SK-N-SH (cell line): ENCODE results near the gene PRKCQ. TPM values are rescaled to one million over a fixed set of nuclear protein-coding genes. Genes with fewer than 3 reads are reported as not detected.

Experiments
- CTCF ChIA-PET: fragments of 300-600, 350-600 bp; formaldehyde crosslinking; extraction: SDS; loops from one replicate; lab custom pipeline; 2021; lab: Yijun Ruan, JAX
- POLR2A ChIA-PET: fragments of 350-600 bp; sonication (Branson Sonifier 250); formaldehyde crosslinking; extraction: SDS; loops from one replicate; lab custom pipeline; 2020; ENCODE audit warnings: antibody characterized with exemption, inconsistent platforms; lab: Yijun Ruan, JAX
- DNase-seq: peaks from one replicate; pipeline ENCODE4 v3.0.0; 2012
- H2AFZ ChIP-seq: fragments of 200-600 bp; sonication (generic); 2 replicates; pipeline ENCODE4 v1.8.1; 2016; ENCODE audit warnings: antibody characterized with exemption, mild to moderate bottlenecking, low read depth
- H3F3A ChIP-seq: fragments of 200-600 bp; sonication (generic); replicated peaks from 2 replicates; pipeline ENCODE3; 2016; ENCODE audit warnings: antibody characterized with exemption, mild to moderate bottlenecking; ENCODE audit not compliant: insufficient read depth
- H3K27ac ChIP-seq, 2 experiments: fragments of 200-500 bp in 1 of 2; fragments of 200-600 bp in 1 of 2; sonication (Bioruptor generic) in 1 of 2; sonication (generic), shearing (Covaris generic) in 1 of 2; 2 replicates each; pipeline versions ENCODE4 v1.5.1 to v1.6.1; 2014 to 2016; ENCODE audit warnings: low read depth in 2 of 2, inconsistent platforms in 1 of 2, low read length in 1 of 2, mild to moderate bottlenecking in 1 of 2, mixed read lengths in 1 of 2
- H3K27me3 ChIP-seq: fragments of 200-600 bp; sonication (generic), shearing (Covaris generic); 2 replicates; pipeline ENCODE4 v1.6.1; 2016; ENCODE audit warnings: mixed run types; ENCODE audit not compliant: insufficient read depth
- H3K36me3 ChIP-seq, 2 experiments: fragments of 200-500 bp in 1 of 2; fragments of 200-600 bp in 1 of 2; sonication (Bioruptor generic) in 1 of 2; sonication (generic) in 1 of 2; replicated peaks in 1 of 2; 2 replicates each; pipeline versions ENCODE3 to v1.5.1; 2014 to 2016; ENCODE audit warnings: low read length in 1 of 2, mild to moderate bottlenecking in 1 of 2; ENCODE audit not compliant: insufficient read depth in 2 of 2, control insufficient read depth in 1 of 2
- H3K4me1 ChIP-seq, 2 experiments: fragments of 200-500 bp in 1 of 2; fragments of 200-600 bp in 1 of 2; sonication (Bioruptor generic) in 1 of 2; sonication (generic), shearing (Covaris generic) in 1 of 2; 2 replicates each; pipeline versions ENCODE4 v1.5.1 to v1.6.1; 2014 to 2016; ENCODE audit warnings: low read depth in 1 of 2, low read length in 1 of 2, mixed run types in 1 of 2; ENCODE audit not compliant: insufficient read depth in 2 of 2, control insufficient read depth in 1 of 2
- H3K4me2 ChIP-seq: fragments of 200-600 bp; sonication (generic), shearing (Covaris generic); 2 replicates; pipeline ENCODE4 v1.6.1; 2017; ENCODE audit warnings: mixed run types
- H3K4me3 ChIP-seq, 2 experiments: fragments of 200-500 bp in 1 of 2; fragments of 200-600 bp in 1 of 2; sonication (Bioruptor generic) in 1 of 2; sonication (generic), shearing (Covaris generic) in 1 of 2; 2 replicates each; pipeline versions ENCODE4 v1.5.1 to v1.8.1; 2014 to 2016; ENCODE audit warnings: low read depth in 2 of 2, inconsistent platforms in 1 of 2, low read length in 1 of 2, mild to moderate bottlenecking in 1 of 2, mixed read lengths in 1 of 2, moderate library complexity in 1 of 2
- H3K79me2 ChIP-seq: fragments of 200-600 bp; sonication (generic); 2 replicates; pipeline ENCODE4 v1.8.1; 2017; ENCODE audit warnings: mild to moderate bottlenecking; ENCODE audit not compliant: insufficient read depth
- H3K9ac ChIP-seq: fragments of 200-600 bp; sonication (generic); 2 replicates; pipeline ENCODE4 v1.6.1; 2017; ENCODE audit warnings: mixed run types
- H3K9me2 ChIP-seq: fragments of 200-600 bp; sonication (generic); 2 replicates; pipeline ENCODE4 v1.6.1; 2017; ENCODE audit warnings: mixed run types
- H3K9me3 ChIP-seq: fragments of 200-600 bp; sonication (generic); 2 replicates; pipeline ENCODE4 v1.6.1; 2017; ENCODE audit warnings: mixed run types, mild to moderate bottlenecking, moderate library complexity
- H4K20me1 ChIP-seq: fragments of 200-600 bp; sonication (generic); 2 replicates; pipeline ENCODE4 v1.6.1; 2017; ENCODE audit warnings: mild to moderate bottlenecking, mixed run types; ENCODE audit not compliant: insufficient read depth
- EZH2phosphoT487 ChIP-seq: fragments of 200-600 bp; sonication (generic); IDR thresholded peaks from 2 replicates; pipeline ENCODE4 v1.6.1; 2017; ENCODE audit warnings: low read depth, mixed run types, mild to moderate bottlenecking, antibody characterized with exemption, moderate library complexity, borderline replicate concordance
- FOSL2 ChIP-seq: IDR thresholded peaks from 2 replicates; pipeline ENCODE4 v1.4.0; 2012; ENCODE audit warnings: low read depth, mild to moderate bottlenecking, moderate library complexity, borderline replicate concordance
- FOXM1 ChIP-seq: IDR thresholded peaks from 2 replicates; pipeline ENCODE4 v1.4.0; 2012; ENCODE audit warnings: low read depth, mild to moderate bottlenecking
- GABPA ChIP-seq: IDR thresholded peaks from 2 replicates; pipeline ENCODE4 v1.4.0; 2012; ENCODE audit warnings: low read depth, mild to moderate bottlenecking
- MAX ChIP-seq: IDR thresholded peaks from 2 replicates; pipeline ENCODE4 v1.4.0; 2012; ENCODE audit warnings: low read depth
- MEF2A ChIP-seq: IDR thresholded peaks from 2 replicates; pipeline ENCODE4 v1.4.0; 2012; ENCODE audit warnings: low read depth, borderline replicate concordance
- NFIC ChIP-seq: IDR thresholded peaks from 2 replicates; pipeline ENCODE4 v1.4.0; 2012; ENCODE audit warnings: borderline replicate concordance
- POLR2AphosphoS5 ChIP-seq: IDR thresholded peaks from 2 replicates; pipeline ENCODE4 v1.6.1; 2012; ENCODE audit warnings: low read depth, low read length
- RFX5 ChIP-seq: IDR thresholded peaks from 2 replicates; pipeline ENCODE4 v1.6.1; 2012; ENCODE audit warnings: mild to moderate bottlenecking, improper control_type of control experiment, low read length
- RXRA ChIP-seq: IDR thresholded peaks from 2 replicates; pipeline ENCODE4 v1.4.0; 2012; ENCODE audit warnings: low read depth, mild to moderate bottlenecking, borderline replicate concordance
- SIN3A ChIP-seq: IDR thresholded peaks from 2 replicates; pipeline ENCODE4 v1.6.1; 2012; ENCODE audit warnings: low read depth, mild to moderate bottlenecking, low read length, moderate library complexity, borderline replicate concordance
- TEAD4 ChIP-seq: IDR thresholded peaks from 2 replicates; pipeline ENCODE4 v1.4.0; 2012; ENCODE audit warnings: mild to moderate bottlenecking, borderline replicate concordance; ENCODE audit not compliant: insufficient read depth
- YY1 ChIP-seq: IDR thresholded peaks from 2 replicates; pipeline ENCODE4 v1.4.0; 2012; ENCODE audit warnings: low read depth, mild to moderate bottlenecking
- WGBS: methylation state at CpG from one replicate; pipeline ENCODE4 v1.1.6; 2017; ENCODE audit warnings: low lambda C conversion rate; 5-methylcytosine and 5-hydroxymethylcytosine counted together
- polyA plus RNA-seq, 3 experiments: library from polyadenylated mRNA; depleted of rRNA; stranded (reverse); fragments of >200 nt; gene quantifications; 2 replicates each; pipeline ENCODE4 v1.2.3, GENCODE V29; 2012
- TF ChIP-seq, protein P1 (sequence below): fragments of 200-600 bp; sonication (generic); IDR thresholded peaks from 2 replicates; pipeline ENCODE4 v1.6.1; 2017; ENCODE audit warnings: antibody characterized with exemption, mild to moderate bottlenecking, moderate library complexity
- TF ChIP-seq, protein P2 (sequence below): fragments of 150-350 bp; IDR thresholded peaks from 2 replicates; pipeline ENCODE4 v1.6.1; 2017; ENCODE audit warnings: antibody characterized with exemption, low read length, low read depth, borderline replicate concordance
- TF ChIP-seq, protein P3 (sequence below): IDR thresholded peaks from 2 replicates; pipeline ENCODE4 v1.6.1; 2012; ENCODE audit warnings: mild to moderate bottlenecking, low read depth, low read length, moderate library complexity

The PRKCQ gene
- polyA plus RNA-seq, 1 of the 3 experiments (the other 2 are of a cell fraction): 0.18 TPM

DNA sequence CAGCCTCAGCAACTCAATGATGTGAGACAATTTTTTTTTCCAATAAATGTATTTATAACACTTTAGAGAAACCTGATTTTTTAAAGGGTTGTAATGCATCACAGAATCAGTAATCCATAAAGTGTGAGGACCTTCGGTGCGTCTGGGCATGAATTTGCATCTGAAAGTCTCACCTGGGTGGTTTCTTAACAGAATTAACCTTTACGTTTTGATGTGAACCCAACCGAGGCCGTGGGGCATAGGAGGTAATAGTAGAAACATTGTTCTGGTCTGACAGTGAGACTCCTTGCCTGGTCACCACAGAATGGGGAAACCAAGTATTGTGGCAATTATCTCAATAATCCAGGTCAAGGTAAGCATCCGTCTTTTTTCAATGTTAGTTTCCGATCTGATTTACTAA lies 114.6 kb downstream of the PRKCQ start:
- Histone ChIP-seq H3K9me2 (no peaks in the 10 kb centered on the region), H3F3A (no peaks in the 10 kb centered on the region), H3K79me2 (no peaks in the 10 kb centered on the region), H2AFZ (no peak overlapping the region), H3K36me3 (no peaks in the 10 kb centered on the region), H4K20me1 (no peaks in the 10 kb centered on the region), H3K4me2 (no peak overlapping the region), H3K9me3 (no peaks in the 10 kb centered on the region), H3K27ac (no peak overlapping the region), H3K4me1 (no peaks in the 10 kb centered on the region), H3K9ac (no peak overlapping the region), H3K27me3 (no peaks in the 10 kb centered on the region; the same call in 1 of the 2 replicates), H3K4me3 (no peak overlapping the region)
- CTCF ChIA-PET: no interaction called here
- POLR2A ChIA-PET: no interaction called here
- WGBS: 57% methylated on average over 7 of the region's 7 CpGs
- DNase-seq: no peak
- TF ChIP-seq, protein P1, sequence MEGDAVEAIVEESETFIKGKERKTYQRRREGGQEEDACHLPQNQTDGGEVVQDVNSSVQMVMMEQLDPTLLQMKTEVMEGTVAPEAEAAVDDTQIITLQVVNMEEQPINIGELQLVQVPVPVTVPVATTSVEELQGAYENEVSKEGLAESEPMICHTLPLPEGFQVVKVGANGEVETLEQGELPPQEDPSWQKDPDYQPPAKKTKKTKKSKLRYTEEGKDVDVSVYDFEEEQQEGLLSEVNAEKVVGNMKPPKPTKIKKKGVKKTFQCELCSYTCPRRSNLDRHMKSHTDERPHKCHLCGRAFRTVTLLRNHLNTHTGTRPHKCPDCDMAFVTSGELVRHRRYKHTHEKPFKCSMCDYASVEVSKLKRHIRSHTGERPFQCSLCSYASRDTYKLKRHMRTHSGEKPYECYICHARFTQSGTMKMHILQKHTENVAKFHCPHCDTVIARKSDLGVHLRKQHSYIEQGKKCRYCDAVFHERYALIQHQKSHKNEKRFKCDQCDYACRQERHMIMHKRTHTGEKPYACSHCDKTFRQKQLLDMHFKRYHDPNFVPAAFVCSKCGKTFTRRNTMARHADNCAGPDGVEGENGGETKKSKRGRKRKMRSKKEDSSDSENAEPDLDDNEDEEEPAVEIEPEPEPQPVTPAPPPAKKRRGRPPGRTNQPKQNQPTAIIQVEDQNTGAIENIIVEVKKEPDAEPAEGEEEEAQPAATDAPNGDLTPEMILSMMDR: no peak
- TF ChIP-seq MEF2A (no peak), EZH2phosphoT487 (no peak), POLR2AphosphoS5 (no peak), TEAD4 (no peak), FOXM1 (no peak), NFIC (no peak), RXRA (no peak), RFX5 (no peak), GABPA (no peak), FOSL2 (no peak)
- TF ChIP-seq, protein P2, sequence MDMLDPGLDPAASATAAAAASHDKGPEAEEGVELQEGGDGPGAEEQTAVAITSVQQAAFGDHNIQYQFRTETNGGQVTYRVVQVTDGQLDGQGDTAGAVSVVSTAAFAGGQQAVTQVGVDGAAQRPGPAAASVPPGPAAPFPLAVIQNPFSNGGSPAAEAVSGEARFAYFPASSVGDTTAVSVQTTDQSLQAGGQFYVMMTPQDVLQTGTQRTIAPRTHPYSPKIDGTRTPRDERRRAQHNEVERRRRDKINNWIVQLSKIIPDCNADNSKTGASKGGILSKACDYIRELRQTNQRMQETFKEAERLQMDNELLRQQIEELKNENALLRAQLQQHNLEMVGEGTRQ: no peak

DNA sequence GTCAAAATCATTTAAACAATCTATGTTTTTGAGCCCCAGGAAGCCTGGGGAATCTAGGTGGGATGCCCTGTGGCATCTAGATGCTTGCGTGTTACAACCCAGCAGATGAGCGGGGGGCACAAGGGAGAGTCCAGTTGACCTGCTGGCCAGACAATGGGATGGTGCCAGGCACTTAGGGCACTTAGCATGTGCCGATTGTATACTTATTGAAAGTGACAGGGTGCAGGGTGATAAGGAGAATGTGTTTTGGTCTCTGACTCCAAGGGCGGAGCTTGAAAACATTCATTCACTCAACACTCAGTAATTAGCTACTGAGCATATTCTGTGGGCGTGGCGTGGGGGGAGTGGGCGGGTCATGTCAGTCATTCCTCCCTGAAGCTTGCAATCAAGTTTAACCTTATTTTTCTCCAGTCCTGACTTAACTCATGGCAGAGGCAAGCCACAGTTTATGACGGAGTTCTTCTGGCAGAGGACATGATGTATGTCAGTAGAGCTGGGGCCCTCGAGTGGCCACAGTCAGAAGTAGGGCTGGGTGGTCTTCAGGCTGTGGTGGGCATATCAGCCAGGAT lies 115.1 kb downstream of the PRKCQ start:
- H3F3A ChIP-seq: no peaks in the 10 kb centered on the region
- no peak overlapping the region for H2AFZ ChIP-seq
- H3K36me3 ChIP-seq: no peaks in the 10 kb centered on the region
- no peak overlapping the region for H3K9ac ChIP-seq
- ChIA-PET CTCF (no interaction called here), POLR2A (no interaction called here)
- H4K20me1 ChIP-seq: no peaks in the 10 kb centered on the region
- H3K4me3 ChIP-seq: no peak overlapping the region
- WGBS: 48% methylated on average over 9 of the region's 9 CpGs
- H3K27ac ChIP-seq: no peak overlapping the region
- no peak for DNase-seq
- no peaks in the 10 kb centered on the region for H3K79me2 ChIP-seq
- H3K4me2 ChIP-seq: no peak overlapping the region
- no peaks in the 10 kb centered on the region; the same call in 1 of the 2 replicates for H3K27me3 ChIP-seq
- H3K4me1 ChIP-seq: no peaks in the 10 kb centered on the region
- H3K9me3 ChIP-seq: no peaks in the 10 kb centered on the region
- H3K9me2 ChIP-seq: no peaks in the 10 kb centered on the region
- TF ChIP-seq FOSL2 (no peak), YY1 (no peak), SIN3A (no peak), MAX (no peak)
- TF ChIP-seq, protein P3, sequence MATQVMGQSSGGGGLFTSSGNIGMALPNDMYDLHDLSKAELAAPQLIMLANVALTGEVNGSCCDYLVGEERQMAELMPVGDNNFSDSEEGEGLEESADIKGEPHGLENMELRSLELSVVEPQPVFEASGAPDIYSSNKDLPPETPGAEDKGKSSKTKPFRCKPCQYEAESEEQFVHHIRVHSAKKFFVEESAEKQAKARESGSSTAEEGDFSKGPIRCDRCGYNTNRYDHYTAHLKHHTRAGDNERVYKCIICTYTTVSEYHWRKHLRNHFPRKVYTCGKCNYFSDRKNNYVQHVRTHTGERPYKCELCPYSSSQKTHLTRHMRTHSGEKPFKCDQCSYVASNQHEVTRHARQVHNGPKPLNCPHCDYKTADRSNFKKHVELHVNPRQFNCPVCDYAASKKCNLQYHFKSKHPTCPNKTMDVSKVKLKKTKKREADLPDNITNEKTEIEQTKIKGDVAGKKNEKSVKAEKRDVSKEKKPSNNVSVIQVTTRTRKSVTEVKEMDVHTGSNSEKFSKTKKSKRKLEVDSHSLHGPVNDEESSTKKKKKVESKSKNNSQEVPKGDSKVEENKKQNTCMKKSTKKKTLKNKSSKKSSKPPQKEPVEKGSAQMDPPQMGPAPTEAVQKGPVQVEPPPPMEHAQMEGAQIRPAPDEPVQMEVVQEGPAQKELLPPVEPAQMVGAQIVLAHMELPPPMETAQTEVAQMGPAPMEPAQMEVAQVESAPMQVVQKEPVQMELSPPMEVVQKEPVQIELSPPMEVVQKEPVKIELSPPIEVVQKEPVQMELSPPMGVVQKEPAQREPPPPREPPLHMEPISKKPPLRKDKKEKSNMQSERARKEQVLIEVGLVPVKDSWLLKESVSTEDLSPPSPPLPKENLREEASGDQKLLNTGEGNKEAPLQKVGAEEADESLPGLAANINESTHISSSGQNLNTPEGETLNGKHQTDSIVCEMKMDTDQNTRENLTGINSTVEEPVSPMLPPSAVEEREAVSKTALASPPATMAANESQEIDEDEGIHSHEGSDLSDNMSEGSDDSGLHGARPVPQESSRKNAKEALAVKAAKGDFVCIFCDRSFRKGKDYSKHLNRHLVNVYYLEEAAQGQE: no peak
